Activated T-cell treated with anti-CD3 and anti-CD28 coated beads, Interleukin-2, amount 50 U/mL, for 48 hours (primary cell): Measurements from ENCODE around the gene PTAFR.
A peak's percentile ranks its signal among the peaks of the same experiment; 100 is the strongest.

Source experiments
- DNase-seq, 2 experiments: peaks; one replicate each; pipeline ENCODE4 v3.0.0-alpha.2; 2020

PTAFR gene

GRCh38 chr1:28114844-28115243 is 61.6 kb downstream of the PTAFR start:
- no peak for DNase-seq

GRCh38 chr1:28113242-28113572 is 63.3 kb downstream of the PTAFR start:
- no peak for DNase-seq

GRCh38 chr1:28112388-28113241 is 63.9 kb downstream of the PTAFR start:
- no peak for DNase-seq

GRCh38 chr1:28111157-28111556 is 65.3 kb downstream of the PTAFR start:
- no peak for DNase-seq

- DNase-seq = no peak
Measured at GRCh38 chr1:28110555-28110954, 65.9 kb downstream of the PTAFR start.

- no peak for DNase-seq
Measured at GRCh38 chr1:28109639-28110038, 66.9 kb downstream of the PTAFR start.

- DNase-seq = no peak
Measured at GRCh38 chr1:28108001-28108400, 68.5 kb downstream of the PTAFR start.

- DNase-seq = peak in 1 of 2 experiments; percentile 11
Measured at GRCh38 chr1:28104866-28105467, 71.5 kb downstream of the PTAFR start.

- DNase-seq = no peak
Measured at GRCh38 chr1:28102189-28102588, 74.3 kb downstream of the PTAFR start.

- DNase-seq = no peak
Measured at GRCh38 chr1:28099050-28099769, 77.3 kb downstream of the PTAFR start.
